Frontal cortex (tissue), 4 donors: ENCODE data around the gene CCDC78. TPM values are rescaled to one million over a fixed set of nuclear protein-coding genes. Genes with fewer than 3 reads are reported as not detected.

Source experiments
- DNase-seq, 2 donors: peaks; one replicate each; pipeline ENCODE4 v3.0.0; 2012; ENCODE audit warnings: low spot score in 2 of 2
- FAIRE-seq: peaks from 2 replicates; lab custom pipeline; 2012; peaks lifted over from hg19 to GRCh38; lab: Jason Lieb, UNC
- total RNA-seq: library from RNA; depleted of rRNA; stranded (reverse); fragments of >200 nt; gene quantifications from one replicate; pipeline ENCODE4 v1.2.3, GENCODE V29; 2014
- donor health status: control.
- donor health status: control.
- donor health status: control.

CCDC78 gene
- total RNA-seq, 1 donor from 2014 or later: 4.5 TPM

DNA sequence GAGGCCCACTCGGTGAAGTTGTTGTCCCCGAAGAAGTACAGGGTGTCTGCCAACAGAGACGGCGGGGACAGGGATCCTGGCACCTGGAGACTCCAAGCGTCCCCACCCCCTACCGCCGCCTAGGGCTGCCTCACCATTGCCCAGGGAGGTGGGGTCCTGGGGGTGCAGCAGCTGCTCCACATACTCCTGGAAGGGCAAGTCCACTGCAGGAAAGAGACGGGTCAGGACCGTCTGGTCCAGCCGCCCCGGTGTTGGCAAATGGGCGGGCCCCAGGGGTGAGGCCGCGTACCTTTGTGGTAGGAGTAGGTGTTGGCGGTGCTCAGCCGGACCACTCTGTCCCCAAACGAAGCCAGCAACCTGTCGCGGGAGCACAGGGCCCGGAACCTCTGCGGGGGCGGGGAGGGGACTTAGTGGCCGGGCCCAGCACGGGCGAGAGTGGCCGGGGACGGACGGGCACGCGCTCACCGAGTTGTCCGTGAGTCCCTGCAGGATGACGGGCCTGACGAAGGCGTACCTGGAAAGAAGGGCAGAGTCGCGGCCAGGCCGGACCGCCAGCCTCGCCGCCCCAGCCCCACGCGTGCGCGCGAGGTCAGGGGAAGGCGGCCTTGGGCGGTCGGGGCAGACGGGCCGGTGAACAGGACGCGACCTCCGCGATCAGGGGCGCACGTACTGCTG lies 42.7 kb downstream of the CCDC78 start:
- FAIRE-seq (no peak), DNase-seq (no peak)

DNA sequence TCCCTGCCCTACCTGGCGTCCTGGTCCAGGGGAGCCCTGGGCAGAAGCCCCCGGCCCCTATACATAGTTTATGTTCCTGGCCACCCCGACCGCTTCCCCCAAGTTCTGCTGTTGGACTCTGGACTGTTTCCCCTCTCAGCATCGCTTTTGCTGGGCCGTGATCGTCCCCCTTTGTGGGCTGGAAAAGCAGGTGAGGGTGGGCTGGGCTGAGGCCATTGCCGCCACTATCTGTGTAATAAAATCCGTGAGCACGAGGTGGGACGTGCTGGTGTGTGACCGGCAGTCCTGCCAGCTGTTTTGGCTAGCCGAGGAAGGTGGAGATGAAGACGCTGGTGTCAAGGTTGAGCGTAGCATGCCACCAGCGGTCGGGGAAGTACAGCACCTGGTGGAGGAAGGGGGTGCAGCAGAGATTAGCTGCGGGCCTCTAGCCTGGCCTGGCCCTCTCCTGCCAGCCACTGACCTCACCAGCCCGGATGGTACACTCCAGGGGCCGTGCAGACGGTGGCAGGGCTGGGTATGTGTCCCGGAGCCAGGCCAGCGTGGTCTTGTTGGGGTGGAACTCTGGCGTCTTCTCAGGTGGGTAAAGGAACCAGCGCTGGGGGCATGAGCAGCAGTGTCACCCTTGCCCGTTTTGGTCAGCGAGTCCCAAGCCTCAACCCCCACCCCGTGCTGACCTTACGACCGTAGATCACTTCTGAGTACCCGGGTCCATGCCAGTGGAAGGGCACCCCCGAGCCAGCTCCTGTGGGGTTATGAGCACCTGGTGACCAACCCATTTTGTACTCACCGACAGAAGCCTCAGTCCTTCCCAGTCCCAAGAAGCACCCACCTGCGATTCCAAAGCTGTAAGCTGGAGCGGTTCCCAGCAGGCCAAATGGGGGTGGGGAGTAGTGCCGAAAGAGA lies 43.5 kb downstream of the CCDC78 start:
- no peak for FAIRE-seq
- no peak for DNase-seq

DNA sequence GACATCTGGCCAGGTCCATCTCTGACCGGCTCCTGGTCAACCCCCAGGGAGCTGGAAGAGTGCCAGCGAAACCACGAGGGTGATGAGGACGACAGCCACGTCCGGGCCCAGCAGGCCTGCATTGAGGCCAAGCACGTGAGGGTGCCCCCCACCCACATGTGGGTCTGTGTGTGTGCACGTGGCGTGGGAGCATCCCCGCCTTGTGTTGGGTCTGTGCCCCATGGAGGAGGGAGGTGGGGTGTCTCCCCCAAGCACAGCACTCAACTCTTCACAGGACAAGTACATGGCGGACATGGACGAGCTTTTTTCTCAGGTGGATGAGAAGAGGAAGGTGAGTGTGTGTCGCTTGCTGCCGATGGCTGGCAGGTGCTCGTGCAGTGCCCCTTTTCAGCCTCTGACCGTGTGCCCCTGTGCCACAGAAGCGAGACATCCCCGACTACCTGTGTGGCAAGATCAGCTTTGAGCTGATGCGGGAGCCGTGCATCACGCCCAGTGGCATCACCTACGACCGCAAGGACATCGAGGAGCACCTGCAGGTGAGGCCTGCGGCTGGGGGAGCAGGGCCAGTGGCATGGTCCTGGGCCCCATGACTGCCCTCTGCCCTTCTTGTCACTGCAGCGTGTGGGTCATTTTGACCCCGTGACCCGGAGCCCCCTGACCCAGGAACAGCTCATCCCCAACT lies 44.4 kb downstream of the CCDC78 start:
- no peak for FAIRE-seq

GRCh38 chr16:680967-681745 lies 45.1 kb downstream of the CCDC78 start:
- FAIRE-seq (no peak), DNase-seq (no peak)

More for the DNA sequence above, 44.4 kb downstream of the CCDC78 start:
- no peak for DNase-seq

DNA sequence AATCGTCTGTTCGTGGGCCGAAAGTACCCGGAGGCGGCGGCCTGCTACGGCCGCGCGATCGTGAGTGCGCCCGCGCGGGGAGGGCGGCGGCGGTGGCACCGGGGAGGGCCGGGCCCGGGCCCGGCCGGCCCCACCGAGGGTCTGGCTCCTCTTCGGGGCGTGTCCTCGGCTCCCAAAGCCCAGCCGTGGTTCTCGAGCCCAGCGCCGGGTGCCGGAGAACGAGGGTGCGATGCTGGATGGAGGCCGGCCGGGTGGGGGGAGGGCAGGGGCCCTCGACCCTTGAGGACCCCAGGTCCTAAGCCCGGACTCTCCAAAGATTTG lies 45.7 kb downstream of the CCDC78 start:
- FAIRE-seq (no peak), DNase-seq (no peak)

DNA sequence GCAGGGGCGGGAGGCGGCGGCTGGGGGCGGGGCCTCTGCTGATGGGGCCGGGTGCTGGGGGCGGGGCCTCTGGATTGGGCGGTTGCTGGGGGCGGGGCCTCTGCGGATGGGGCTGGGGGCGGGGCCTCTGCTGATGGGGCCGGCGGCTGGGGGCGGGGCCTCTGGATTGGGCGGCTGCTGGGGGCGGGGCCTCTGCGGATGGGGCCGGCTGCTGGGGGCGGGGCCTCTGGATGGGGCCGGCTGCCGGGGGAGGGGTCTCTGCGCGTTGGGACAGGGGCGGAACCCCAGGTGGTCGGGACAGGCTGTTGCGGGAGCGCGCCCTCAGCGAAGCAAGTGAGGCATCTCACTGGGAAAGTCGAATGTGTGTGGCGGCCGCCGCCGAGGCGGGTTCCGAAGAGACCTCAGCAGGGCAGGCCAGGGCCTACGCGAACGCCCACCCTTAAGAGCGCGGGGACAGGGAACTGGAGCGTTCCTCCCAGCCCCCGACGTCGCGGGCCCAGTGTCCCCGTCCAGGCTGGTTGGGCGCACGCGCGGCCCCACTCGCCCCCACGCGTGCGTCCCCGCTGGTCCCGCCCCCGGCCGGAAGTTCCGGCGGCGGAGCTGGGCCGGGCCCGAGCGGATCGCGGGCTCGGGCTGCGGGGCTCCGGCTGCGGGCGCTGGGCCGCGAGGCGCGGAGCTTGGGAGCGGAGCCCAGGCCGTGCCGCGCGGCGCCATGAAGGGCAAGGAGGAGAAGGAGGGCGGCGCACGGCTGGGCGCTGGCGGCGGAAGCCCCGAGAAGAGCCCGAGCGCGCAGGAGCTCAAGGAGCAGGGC lies 46.2 kb downstream of the CCDC78 start, which contains the start of gene STUB1:
Gene STUB1, plus strand, starts transcription at position 597 of the 811 bp plus-strand sequence. Its CDS starts 116 bp downstream, at position 713.
- FAIRE-seq (no peak), DNase-seq (peak; percentile 88 to 93)

- peak; percentile 52 to 62 for DNase-seq
- no peak for FAIRE-seq
Observed at GRCh38 chr16:678858-679813, 47.1 kb downstream of the CCDC78 start.

DNA sequence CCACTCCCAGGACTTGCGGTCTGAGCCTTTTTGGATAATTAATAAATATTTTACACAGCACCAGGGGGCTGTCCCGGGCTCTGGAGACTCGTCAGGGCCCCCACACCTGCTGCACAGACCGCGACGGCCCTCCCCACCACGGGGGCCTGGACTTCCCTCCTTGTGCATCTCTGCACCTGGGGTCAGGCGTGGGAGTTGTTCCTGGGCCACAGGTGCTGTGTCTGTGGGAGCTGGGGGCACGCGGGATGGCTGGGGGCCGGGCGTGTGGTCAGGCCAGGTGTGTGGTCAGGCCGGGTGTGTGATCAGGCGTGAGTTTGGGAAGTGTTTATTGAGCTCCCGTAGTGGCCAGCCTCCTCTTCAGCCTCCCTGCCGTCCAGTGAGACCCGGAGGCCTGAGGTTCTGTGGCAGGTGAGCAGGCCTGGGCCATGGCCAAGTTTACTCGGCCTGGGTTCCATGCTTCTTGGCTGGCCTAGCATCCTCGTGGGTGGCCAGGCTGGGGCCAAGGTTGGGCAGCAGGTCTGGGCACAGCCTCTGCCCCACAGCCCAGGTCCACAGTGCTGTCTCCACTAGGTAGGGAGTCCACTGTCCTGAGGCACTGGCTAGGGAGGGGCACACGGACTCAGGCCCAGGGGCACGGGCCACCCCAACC lies 47.9 kb downstream of the CCDC78 start:
- DNase-seq: no peak
- no peak for FAIRE-seq

- DNase-seq: no peak
- no peak for FAIRE-seq
Observed at GRCh38 chr16:677316-678190, 48.7 kb downstream of the CCDC78 start.

- FAIRE-seq (no peak), DNase-seq (no peak)
Observed at GRCh38 chr16:676913-677312, 49.3 kb downstream of the CCDC78 start.

GRCh38 chr16:676565-676902 lies 49.7 kb downstream of the CCDC78 start:
- DNase-seq: no peak
- no peak for FAIRE-seq

DNA sequence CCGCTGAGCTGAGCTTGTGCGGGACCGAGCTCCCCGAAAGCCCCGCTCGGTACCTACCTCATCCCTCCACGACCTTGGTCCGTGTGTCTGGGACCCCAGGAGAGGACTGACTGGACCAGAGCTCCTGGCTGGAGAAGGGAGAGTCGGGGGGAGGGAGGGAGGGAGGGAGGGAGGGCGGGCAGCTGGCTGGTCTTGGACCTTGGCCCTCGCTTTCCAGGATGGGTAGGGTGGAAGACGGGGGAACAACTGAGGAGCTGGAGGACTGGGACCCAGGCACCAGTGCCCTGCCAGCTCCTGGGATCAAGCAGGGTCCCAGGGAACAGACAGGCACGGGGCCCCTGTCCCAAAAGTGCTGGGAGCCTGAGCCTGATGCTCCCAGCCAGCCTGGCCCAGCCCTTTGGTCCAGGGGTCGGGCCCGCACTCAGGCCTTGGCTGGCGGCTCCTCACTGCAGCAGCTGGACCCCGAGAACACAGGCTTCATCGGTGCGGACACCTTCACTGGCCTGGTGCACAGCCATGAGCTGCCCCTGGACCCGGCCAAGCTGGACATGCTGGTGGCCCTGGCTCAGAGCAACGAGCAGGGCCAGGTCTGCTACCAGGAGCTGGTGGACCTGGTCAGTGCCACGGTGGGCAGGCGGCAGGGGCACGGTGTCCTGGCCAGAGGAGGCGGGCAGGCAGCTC lies 50.2 kb downstream of the CCDC78 start:
- peak in 1 of 2 donors; percentile 38 for DNase-seq
- FAIRE-seq: no peak

DNA sequence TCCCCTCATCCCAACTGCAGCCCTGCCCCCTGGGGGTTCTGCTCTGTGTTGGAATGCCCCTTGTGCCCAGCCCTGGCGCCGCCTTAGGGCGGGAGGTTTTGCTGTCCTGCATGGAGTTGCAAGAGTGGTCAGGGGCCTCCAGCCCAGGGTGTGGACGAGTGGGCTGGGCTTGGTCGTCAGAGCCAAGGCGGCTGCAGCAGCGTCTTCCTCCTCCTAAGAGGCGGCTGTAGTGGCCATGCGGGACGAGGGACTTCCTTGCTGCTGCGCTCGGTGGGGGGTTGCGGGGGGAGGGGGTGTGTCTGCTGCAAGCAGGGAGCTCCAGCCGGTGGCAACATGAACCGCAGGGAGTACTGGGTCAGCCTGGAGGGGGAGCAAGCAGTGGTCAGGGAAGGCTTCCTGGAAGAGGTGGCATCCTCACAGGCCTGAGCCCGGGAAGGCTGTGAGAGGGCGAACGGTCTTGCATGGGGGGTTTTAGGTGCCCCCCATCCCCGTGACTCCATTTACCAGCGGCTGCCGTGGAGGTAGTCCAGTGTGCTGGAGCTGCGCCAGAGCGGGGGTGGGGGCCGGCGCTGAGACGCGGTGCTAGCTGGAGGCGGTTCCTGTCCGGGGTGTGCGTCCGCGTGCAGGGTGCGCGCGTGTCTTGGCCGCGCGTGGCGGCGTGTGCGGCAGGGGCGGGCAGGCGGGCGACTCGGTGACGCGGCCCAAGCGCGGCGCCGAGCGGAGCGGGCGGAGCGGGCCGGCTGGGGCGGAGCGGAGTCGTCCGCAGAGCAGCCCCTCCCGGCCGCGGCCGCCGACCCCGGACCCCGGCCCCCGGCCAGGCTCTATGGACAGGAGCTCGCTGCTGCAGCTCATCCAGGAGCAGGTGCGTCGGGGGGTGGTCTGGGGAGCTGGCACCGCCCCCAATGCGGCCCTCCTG lies 51.0 kb downstream of the CCDC78 start, which contains the start of gene RHBDL1:
Gene RHBDL1, plus strand, starts transcription at position 704 of the 916 bp plus-strand sequence. Its CDS starts 120 bp downstream, at position 824.
- FAIRE-seq (no peak), DNase-seq (peak; percentile 76 to 84)

DNA sequence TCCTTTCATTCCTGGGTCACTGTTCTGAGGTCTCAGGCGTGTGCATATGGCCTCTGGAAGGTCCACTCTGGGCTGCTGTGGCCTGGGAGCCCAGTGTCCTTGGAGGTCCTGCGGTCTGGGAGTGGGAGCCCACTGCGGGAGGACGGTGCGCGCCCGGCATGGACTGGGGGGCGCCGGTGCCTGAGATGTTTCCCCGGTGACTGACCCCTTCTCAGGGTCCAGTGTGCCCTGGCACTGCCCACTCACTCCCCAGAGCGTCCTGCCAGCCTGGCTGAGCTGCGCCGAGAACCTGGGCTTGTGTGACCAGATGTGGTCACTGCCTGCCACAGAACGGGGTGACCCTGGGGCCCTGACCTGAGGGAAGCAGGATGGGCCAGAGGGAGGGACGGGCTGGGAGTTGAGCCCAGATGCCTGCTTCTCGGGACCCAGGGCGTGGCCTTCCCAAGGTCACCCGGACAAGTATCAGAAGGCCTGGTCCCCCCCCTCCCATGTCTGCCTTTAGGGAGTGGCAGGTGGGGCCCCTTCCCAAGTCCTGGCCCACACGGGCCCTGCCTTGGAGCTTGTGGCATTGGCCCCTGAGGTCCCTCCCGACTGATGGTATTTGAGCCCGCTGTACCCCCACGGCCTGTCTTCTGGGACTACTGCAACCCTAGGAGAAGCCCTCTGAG lies 51.9 kb downstream of the CCDC78 start:
- FAIRE-seq (no peak), DNase-seq (no peak)
